Erythroblast (primary cell): Measurements from ENCODE around the gene EOMES.

Experiments used
- GATA1 ChIP-seq: IDR thresholded peaks from 2 replicates; pipeline ENCODE4 v1.6.1; 2011; ENCODE audit warnings: low read depth, mild to moderate bottlenecking, control low read depth, low read length, moderate library complexity
- POLR2A ChIP-seq: IDR thresholded peaks from 2 replicates; pipeline ENCODE4 v1.6.1; 2011; ENCODE audit warnings: mild to moderate bottlenecking, low read length

GRCh38 chr3:27675287-27675686, 46.8 kb downstream of the EOMES start:
- no peak for TF ChIP-seq POLR2A
- no peak for TF ChIP-seq GATA1
